Measurements from ENCODE around the gene SMAD9.

DNA sequence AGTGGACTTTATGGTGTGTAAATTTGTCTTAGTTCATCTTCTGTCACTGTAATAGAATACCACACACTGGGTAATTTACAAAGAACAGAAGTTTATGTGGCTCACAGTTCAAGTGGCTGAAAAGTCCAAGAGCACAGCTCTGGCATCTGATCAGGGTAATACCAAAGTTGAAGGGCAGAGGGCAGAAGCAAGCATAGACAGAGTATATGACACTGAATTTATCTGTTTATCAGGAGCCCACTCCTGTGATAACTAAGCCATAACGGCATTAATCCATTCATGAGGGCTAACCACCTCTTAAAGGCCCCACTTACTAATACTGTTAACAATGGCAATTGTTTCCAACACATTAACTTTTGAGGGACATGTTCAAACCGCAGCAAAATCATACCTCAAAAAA, 105.0 kb downstream of the SMAD9 start:
- TF ChIP-seq, protein P1, sequence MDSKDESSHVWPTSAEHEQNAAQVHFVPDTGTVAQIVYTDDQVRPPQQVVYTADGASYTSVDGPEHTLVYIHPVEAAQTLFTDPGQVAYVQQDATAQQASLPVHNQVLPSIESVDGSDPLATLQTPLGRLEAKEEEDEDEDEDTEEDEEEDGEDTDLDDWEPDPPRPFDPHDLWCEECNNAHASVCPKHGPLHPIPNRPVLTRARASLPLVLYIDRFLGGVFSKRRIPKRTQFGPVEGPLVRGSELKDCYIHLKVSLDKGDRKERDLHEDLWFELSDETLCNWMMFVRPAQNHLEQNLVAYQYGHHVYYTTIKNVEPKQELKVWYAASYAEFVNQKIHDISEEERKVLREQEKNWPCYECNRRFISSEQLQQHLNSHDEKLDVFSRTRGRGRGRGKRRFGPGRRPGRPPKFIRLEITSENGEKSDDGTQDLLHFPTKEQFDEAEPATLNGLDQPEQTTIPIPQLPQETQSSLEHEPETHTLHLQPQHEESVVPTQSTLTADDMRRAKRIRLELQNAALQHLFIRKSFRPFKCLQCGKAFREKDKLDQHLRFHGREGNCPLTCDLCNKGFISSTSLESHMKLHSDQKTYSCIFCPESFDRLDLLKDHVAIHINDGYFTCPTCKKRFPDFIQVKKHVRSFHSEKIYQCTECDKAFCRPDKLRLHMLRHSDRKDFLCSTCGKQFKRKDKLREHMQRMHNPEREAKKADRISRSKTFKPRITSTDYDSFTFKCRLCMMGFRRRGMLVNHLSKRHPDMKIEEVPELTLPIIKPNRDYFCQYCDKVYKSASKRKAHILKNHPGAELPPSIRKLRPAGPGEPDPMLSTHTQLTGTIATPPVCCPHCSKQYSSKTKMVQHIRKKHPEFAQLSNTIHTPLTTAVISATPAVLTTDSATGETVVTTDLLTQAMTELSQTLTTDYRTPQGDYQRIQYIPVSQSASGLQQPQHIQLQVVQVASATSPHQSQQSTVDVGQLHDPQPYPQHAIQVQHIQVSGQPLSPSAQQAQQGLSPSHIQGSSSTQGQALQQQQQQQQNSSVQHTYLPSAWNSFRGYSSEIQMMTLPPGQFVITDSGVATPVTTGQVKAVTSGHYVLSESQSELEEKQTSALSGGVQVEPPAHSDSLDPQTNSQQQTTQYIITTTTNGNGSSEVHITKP (IDR thresholded peaks at IDR 0.05; ENCODE audit: partially characterized antibody) = no peak
- TF ChIP-seq SETDB1 (IDR thresholded peaks at IDR 0.05; ENCODE audit: low read length) (no peak), ZNF224 (CRISPR knock-in tag; IDR thresholded peaks at IDR 0.05) (no peak), CHCHD3 (CRISPR knock-in tag; IDR thresholded peaks at IDR 0.05) (no peak), HDAC1 (IDR thresholded peaks at IDR 0.05) (no peak), ELK3 (CRISPR knock-in tag; IDR thresholded peaks at IDR 0.05) (no peak), KAT7 (CRISPR knock-in tag; IDR thresholded peaks at IDR 0.05; ENCODE audit: borderline replicate concordance) (no peak)

All from K562 (cell line).